Activated CD4-positive, alpha-beta T cell treated with anti-CD3 and anti-CD28 coated beads, Interleukin-2, amount 50 U/mL, for 24 hours (primary cell): Measurements from ENCODE around the gene ZNF189.
"Not testable (repeated sequence)": the region's sequence is repeated elsewhere in the genome, so short reads cannot be mapped to it uniquely, and the experiment has no call there.

Experiments used
- DNase-seq, 2 donors: peaks; one replicate each; pipeline ENCODE4 v3.0.0-alpha.2; 2020; ENCODE audit warnings: low read depth in 1 of 2, low spot score in 1 of 2

Gene ZNF189

GRCh38 chr9:101376111-101376848 lies 22.4 kb upstream of the ZNF189 start:
- DNase-seq = no peak

- no peak for DNase-seq
Measured at GRCh38 chr9:101380295-101380694, 18.4 kb upstream of the ZNF189 start.

- DNase-seq = no peak
Measured at GRCh38 chr9:101381118-101381517, 17.5 kb upstream of the ZNF189 start.

- DNase-seq = no peak
Measured at GRCh38 chr9:101381833-101382342, 16.8 kb upstream of the ZNF189 start.

GRCh38 chr9:101383361-101383760 lies 15.3 kb upstream of the ZNF189 start:
- DNase-seq = no peak

GRCh38 chr9:101384873-101385536 lies 13.6 kb upstream of the ZNF189 start, which contains the start of gene BAAT:
BAAT (minus strand) TSS chr9:101385006; CDS start chr9:101371404, 13,602 bp downstream.
- DNase-seq = not testable (repeated sequence)

GRCh38 chr9:101387871-101388506 lies 10.7 kb upstream of the ZNF189 start:
- DNase-seq = no peak

- DNase-seq = no peak
Measured at GRCh38 chr9:101388507-101388993, 10.1 kb upstream of the ZNF189 start.

- no peak for DNase-seq
Measured at GRCh38 chr9:101393135-101393534, 5.5 kb upstream of the ZNF189 start.

- DNase-seq = no peak
Measured at GRCh38 chr9:101394687-101395086, 4.0 kb upstream of the ZNF189 start.

GRCh38 chr9:101397746-101398067 lies 944 bp upstream of the ZNF189 start:
- DNase-seq = no peak

GRCh38 chr9:101398930-101399642 lies 435 bp downstream of the ZNF189 start:
- DNase-seq = no peak

GRCh38 chr9:101399643-101399970 lies 956 bp downstream of the ZNF189 start:
- DNase-seq = no peak

- no peak for DNase-seq
Measured at GRCh38 chr9:101400120-101400519, 1.5 kb downstream of the ZNF189 start.

- DNase-seq = no peak
Measured at GRCh38 chr9:101403516-101404285, 5.0 kb downstream of the ZNF189 start.

GRCh38 chr9:101408374-101409078 lies 9.9 kb downstream of the ZNF189 start:
- no peak for DNase-seq

GRCh38 chr9:101409079-101409477 lies 10.4 kb downstream of the ZNF189 start:
- no peak for DNase-seq

GRCh38 chr9:101414839-101415238 lies 16.2 kb downstream of the ZNF189 start:
- no peak for DNase-seq

- no peak for DNase-seq
Measured at GRCh38 chr9:101415578-101415977, 16.9 kb downstream of the ZNF189 start.

- DNase-seq = no peak
Measured at GRCh38 chr9:101417389-101417788, 18.7 kb downstream of the ZNF189 start.
